Stomach (tissue), 4 donors: Measurements from ENCODE around the gene SLC20A1.

Experiments
- CTCF ChIP-seq, 7 experiments: fragments of 450-650 bp in 4 of 7; fragments of 200-600 bp in 3 of 7; sonication (generic) in 3 of 7; IDR thresholded peaks; one replicate each; pipeline ENCODE4 v1.5.1; 2016 to 2019; ENCODE audit warnings: antibody characterized with exemption in 7 of 7, control low read depth in 2 of 7, mild to moderate bottlenecking in 1 of 7
- EP300 ChIP-seq: sonication (generic); formaldehyde crosslinking; IDR thresholded peaks from one replicate; pipeline ENCODE4 v1.6.1; 2017; ENCODE audit warnings: antibody characterized with exemption
- POLR2AphosphoS5 ChIP-seq, 3 donors: sonication (generic); formaldehyde crosslinking; IDR thresholded peaks; one replicate each; pipeline ENCODE4 v1.6.1; 2016; ENCODE audit warnings: antibody characterized with exemption in 3 of 3

GRCh38 chr2:112658839-112659667 is 13.3 kb downstream of the SLC20A1 start:
- TF ChIP-seq POLR2AphosphoS5 (IDR thresholded peaks at IDR 0.05) (no peak), EP300 (no peak), CTCF (IDR thresholded peaks at IDR 0.05) (no peak)
